HG03565 (cell line): ENCODE measurements around the gene DCTN4.

ENCODE experiments used
- ATAC-seq: cut with Tn5 transposase; IDR thresholded peaks from one replicate; pipeline ENCODE4 v1.9.1; 2021; ENCODE audit warnings: mild to moderate bottlenecking, moderate library complexity; ENCODE audit not compliant: unreplicated experiment

Gene DCTN4

DNA sequence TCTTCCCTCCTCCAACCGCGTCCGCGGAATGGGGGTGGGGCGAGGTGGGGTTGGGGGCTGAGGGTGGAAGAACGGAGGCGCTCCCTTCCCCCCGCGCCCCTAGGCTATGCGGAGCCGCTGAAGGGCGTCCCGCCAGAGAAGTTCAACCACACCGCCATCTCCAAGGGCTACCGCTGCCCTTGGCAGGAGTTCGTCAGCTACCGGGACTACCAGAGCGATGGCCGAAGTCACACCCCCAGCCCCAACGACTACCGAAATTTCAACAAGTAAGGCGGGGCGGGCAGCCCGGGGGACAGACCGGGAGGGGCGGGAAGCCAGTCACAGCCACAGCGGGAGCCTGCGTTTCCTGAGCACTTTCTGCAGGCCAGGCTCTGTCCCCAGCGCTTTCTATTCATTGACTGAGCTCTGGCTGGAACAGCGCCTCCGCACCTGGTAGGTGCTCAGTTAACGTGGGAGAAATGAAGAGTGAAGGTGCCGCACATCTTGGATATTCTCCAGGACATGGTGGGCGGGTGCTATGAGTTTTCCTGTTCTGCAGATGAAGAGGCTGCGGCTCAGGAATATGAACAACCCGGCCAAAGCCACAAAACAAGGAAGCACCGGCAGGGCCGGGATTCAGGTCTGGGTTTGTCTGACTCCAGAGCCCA is 86.5 kb downstream of the DCTN4 start:
- no peak for ATAC-seq

DNA sequence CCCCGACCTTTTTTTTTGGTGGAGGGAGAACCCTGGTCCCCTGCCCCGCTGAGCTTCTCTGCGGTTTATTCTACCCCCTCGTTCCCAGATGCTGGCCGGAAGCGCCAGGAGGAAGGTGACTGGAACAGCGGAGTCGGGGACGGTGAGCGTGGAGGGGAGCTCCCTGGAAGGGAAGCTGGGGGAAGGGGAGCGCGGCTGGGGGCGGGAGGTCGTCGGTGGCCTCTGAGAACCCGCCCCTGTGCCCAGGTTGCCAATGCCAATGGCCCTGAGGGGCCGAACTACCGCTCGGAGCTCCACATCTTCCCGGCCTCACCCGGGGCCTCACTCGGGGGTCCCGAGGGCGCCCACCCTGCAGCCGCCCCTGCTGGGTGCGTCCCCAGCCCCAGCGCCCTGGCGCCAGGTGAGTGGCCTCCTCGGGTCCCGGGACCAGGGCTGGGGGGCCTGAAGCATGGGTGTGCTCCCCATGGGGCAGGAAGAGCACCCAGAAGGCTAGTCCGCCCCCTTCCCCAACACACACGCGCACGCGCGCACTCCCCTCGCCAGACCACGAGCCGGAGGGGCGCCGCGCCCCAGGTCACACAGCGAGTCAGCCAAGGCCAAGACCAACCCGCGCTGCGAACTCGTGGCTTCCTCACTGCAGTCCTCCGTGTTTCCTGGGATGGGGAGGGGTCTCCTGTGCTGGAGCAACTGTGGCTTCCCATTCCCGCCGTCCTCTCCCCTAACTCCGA is 87.1 kb downstream of the DCTN4 start:
- ATAC-seq: no peak

DNA sequence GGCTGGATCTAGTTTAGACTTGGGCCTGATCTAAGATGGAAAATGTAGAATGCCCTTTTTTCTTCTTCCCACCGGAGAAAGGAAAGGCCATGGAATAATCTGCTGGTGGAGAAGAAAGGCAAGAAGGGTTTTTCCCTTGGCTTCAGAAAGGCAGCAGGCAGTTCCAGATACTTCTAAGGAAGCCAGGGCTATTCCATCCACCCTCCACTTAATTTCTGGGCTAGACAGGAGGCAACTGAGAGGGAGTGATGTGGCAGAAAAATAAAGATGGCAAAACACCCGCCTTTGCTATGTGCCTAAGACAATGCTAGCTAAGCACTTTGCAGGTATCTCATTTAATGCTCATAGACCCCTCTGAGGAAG is 87.9 kb downstream of the DCTN4 start:
- ATAC-seq: no peak

DNA sequence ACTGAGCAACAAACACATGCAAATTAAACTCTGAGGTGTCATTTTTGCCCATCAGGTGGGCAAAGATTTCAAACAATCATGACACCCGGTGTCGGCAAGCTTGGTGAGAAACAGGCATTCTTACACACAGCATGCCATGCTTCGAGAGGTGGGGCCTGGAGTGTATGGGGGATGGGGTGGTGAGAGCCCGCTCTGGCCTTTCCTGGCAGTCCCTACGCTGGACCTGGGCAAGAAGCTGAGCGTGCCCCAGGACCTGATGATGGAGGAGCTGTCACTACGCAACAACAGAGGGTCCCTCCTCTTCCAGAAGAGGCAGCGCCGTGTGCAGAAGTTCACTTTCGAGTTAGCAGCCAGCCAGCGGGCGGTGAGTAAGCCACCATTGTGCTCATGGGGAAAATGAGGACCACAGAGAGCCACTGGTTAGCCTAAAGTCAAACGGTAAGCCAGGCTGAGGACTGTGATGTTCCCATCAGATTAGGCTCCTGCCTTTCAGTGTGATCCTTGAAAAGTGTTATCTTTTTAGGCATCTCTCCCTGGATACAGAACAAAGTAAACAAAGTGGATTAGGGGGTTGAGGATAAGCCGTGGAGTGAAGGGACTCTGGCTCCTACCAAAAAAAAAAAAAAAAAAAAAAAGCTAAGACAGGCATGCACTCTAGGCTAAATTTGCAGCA is 88.4 kb downstream of the DCTN4 start:
- no peak for ATAC-seq

DNA sequence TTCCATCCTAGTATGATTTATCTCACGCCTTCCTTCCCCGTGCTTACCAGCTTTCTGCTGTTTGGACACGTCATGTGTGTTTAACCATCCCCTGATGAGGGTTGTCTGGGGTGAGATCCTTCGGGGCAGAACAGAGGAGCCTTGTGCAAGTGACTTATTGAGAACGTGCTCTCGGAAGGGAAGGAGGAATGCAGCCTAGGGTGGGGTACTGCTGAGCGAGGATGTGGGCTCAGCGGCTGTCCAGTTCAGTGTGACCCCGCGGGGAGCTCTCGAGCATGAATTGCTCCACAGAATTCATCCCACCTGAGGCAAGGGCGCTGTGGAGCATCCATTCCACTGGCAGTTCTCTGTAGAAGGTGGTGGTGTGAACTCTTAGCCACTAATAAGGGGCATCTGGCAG is 93.8 kb downstream of the DCTN4 start:
- no peak for ATAC-seq

DNA sequence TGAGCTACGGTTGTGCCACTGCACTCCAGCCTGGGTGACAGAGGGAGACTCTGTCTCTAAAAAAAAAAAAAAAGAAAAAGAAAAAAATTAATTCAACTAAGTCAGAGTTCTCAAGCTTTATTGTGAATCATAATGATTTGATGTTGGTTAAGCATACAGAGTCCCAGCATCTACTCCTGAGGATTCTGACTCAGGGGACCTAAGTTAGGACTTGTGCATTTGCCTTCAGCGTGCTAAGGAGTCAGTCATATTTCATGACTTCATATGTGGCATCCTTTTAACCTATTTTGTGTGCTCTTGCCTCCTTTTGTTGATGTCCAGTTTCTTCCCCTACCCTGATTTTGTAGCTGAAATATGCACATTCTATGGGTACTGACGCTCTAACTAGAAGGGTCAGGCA is 94.9 kb downstream of the DCTN4 start:
- no peak for ATAC-seq

DNA sequence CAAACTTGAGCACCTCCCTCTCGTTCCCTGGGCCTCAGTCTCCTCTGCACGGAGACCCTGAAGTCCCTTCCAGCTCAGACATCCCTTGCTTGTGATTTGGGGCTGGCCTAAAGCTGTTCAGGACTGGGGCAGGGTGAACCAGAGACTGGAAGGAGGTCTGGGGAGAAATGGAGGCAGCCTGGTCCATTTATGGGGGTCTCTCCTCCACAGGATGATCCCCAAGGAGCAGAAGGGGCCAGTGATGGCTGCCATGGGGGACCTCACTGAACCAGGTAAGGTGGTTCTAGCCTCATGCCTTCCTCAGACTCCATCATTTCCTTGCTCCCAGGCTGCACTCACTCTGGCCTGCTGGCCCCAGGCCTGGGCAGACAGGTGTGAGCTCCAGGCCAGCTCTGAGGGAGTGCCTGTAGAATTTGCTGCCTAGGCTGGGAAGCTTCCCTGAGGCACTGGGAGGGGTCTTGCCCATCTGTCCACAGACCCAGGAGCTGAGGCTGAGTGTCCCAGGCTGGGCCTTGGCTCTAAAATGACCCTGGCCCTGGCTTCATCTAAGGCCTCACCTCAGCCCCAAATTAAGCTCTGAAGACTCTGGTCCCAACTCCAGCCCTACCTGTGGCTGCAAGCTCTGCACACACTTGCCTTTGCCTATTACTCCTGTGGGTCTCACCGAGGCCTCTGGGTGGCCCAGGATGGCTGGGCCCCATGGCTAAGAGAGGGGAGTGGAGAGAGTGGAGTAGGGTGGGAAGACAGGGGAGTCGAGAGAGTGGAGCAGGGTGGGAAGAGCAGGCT is 95.9 kb downstream of the DCTN4 start:
- ATAC-seq: no peak

DNA sequence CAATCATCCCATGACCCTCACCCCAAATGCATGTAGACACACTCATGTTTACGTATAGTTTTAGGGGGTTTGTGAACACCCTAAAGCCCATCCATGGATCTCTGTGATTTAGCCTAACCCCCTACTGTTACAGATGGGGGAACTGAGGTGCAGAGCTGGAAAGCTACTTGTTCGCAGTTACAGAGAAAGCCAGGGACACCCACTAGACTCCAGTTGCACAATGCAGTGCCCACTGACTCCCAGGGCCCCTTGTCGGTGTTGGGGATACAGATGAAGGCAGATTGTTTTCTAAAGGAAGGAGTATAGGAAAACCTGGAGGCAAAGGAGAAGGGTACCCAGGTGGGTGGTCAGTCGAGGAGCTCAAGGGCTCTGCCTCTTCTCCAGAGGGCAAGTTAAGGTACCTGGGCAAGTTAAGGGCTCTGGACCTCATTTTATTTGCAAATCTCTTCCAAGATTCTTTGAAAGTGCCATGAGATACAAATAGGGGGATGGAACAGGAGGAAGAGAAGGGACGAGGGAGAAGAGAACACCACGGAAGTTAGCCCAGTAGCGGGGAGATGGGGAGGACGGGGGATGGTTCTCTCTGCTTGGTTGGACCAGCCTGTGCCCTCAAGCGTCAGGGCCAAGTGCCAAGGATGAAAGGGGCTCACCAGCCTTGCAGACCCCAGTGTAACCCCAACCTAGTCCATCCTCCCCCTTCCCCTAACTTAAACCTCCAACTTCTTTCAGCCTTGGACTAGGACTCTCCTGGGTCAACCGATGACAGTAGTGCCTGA is 96.8 kb downstream of the DCTN4 start:
- no peak for ATAC-seq

DNA sequence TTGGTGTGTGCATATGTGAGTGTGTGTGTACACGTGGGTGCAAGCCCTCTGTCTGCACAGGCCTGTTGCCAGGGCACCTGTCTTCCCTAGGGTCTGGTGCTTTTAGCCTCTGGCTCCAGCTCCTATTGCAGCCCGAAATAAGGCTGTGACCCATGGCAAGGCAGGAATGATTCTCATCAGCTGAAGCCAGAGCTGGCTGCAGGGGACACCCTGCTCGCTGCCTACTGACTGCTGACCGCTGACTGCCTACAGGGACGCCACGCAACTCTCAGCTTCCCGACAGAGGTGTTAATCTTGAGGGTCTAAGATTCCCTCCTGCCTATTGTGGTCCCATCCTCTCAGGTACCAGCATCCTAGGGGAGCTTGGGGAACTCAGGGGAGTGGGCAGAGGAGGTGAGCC is 97.7 kb downstream of the DCTN4 start, which contains the start of gene MYOZ3:
Gene MYOZ3, plus strand, starts transcription at position 166 of the 400 bp plus-strand sequence. CDS start 1,691 bp downstream, outside the sequence.
- ATAC-seq: no peak

DNA sequence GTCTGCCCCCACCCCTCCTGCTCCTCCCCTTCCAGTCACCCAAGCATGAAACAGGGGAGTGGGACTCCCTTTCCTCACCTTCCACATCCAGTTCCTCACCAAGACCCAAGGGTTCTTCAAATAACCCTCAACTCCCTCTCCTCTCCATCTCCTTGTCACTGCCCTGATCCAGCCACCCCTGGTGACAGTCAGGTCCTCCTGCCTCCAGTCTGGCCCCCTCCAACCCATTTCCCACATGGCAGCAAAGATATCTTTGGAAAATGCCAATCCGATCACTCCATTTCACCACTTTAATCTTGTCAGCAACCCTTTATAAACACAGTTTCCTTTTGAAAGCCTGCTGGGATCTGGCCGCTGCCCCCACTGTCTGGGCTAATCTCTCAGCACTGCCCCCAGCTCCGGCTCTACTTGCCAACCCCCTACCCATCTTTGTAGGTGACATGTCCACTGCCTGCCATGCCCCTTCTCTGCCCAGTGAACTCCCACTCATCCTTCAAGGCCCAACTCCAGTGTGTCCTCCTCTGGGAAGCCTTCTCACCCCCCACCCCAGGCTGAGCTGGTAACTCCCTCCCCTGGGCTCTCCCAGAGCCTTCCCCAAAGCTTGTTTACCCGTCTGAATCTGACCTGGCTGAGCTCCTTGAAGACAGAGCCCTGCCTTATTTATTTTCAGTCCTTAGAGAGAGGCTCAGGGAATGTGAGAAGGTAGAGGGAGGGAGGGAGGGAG is 98.5 kb downstream of the DCTN4 start:
- no peak for ATAC-seq

DNA sequence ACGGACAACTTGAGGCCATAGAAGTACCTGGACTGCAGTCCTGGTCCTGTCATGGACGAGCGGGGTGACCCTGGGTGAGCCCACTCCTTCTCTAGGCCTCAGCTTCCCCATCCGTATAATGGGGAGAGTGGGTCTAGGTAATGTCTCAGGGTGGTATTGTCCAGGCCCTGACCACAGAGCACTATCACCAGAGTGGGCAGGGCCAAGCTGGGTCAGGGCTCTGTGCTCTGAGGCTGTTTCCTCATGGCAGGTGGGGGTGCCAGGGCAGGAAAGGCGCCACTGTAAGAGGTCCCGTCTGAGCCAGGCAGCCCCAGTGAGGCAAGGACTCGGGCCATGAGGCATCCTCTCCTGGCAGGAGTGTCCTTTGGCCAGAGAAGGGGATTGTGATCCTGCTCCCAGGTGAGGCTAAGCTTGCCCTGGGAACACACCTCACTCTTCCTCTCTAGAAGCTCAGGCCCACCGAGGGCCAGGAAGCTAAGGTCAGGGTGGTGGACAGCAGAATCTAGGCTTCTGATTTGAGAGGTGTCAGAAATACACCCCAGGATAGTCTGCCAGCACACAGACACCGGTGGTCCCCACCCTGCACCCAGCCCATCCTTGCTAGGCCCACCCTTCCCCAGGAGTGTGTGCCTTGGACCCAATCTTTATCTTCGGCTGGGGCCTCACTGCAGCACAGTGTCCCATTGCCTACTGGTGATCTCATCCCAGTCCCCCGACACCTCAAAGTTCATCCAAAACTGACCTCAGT is 99.3 kb downstream of the DCTN4 start:
- ATAC-seq: no peak

DNA sequence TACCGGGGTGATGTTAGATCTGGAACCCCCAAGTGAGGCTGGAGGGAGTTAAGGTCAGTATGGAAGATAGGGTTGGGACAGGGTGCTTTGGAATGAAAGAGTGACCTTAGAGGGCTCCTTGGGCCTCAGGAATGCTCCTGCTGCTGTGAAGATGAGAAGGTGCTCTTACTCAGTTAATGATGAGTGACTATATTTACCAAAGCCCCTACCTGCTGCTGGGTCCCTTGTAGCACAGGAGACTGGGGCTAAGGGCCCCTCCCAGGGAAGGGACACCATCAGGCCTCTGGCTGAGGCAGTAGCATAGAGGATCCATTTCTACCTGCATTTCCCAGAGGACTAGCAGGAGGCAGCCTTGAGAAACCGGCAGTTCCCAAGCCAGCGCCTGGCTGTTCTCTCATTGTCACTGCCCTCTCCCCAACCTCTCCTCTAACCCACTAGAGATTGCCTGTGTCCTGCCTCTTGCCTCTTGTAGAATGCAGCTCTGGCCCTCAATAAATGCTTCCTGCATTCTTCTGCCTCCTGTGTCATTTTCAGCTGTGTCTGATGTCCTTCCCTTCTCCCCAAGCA is 100.0 kb downstream of the DCTN4 start:
- no peak for ATAC-seq
